ELR (cell line): ENCODE measurements around the gene ARHGAP1.

Experiments
- DNase-seq: peaks from one replicate; pipeline ENCODE4 v3.0.0-alpha.2; 2015; ENCODE audit warnings: low read depth

The ARHGAP1 gene

DNA sequence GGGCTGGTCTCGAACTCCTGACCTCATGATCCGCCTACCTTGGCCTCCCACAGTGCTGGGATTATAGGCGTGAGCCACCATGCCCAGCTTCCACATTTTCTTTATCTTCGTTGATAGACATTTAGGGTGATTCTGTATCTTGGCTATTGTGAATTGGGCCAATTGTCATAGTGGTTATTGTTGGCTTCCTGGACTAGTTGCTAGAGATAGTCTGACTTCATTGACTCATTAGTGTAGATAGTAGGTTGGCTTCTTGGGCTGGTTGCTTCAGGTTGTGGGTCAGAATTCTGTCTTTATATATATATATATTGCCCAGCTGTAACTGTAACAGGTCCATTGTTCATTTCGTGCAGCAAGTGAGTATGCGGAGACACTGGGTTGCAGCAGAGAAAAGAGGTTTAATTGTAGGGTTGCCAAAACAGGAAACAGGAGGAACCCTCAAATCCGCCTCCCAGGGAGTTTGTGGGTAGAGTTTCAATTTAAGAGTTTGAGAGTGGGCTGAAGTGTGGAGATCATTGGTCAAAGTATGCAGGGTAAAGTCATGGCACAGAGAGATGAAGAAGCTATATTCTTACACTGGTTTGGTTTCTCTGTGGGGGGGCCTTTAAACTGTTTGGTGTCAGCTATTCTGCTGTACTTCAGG lies 61.1 kb downstream of the ARHGAP1 start:
- no peak for DNase-seq

DNA sequence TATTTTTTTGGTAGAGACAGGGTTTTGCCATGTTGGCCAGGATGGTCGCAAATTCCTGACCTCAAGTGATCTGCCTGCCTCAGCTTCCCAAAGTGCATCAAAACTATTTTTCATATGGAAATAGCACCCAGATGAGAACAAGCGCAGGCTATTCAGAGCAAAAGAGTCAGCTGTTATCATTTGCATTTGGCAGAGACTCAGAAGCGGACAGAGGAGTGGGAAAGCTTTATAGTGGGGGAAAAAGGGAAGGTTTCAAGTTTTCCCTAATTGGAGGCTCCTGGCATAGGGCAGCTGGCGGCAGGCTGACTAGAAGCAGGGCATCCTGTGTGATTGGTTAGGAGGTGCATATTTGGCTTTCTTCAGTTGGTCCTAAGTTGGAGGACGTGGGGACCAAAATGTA lies 62.9 kb downstream of the ARHGAP1 start:
- DNase-seq: no peak

DNA sequence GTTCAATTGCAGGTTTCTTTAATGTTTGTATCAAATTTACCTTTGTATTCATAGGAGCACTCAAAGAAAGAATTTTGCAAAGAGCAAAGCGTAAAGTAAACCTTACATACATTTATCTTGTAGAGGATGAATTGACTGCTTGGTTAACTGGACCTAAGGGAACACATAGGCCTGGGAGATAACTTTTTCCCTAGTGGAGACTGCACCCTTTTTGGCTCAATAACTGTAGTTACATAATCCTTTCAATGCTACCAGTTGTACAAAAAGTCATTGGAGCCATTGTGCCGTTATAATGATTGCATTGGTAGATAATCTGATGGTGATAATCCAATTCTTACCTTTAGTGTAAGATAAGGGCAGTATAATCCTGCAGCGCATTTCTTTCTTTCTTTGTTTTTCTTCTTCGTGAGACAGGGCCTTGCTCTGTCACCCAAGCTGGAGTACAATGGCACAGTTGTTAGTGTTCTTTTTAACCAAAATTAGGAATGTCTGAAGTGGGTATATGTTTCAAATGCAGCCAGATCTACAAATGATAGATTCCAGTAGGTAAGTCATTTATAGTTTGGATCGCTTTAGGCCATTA lies 64.8 kb downstream of the ARHGAP1 start:
- DNase-seq: no peak

DNA sequence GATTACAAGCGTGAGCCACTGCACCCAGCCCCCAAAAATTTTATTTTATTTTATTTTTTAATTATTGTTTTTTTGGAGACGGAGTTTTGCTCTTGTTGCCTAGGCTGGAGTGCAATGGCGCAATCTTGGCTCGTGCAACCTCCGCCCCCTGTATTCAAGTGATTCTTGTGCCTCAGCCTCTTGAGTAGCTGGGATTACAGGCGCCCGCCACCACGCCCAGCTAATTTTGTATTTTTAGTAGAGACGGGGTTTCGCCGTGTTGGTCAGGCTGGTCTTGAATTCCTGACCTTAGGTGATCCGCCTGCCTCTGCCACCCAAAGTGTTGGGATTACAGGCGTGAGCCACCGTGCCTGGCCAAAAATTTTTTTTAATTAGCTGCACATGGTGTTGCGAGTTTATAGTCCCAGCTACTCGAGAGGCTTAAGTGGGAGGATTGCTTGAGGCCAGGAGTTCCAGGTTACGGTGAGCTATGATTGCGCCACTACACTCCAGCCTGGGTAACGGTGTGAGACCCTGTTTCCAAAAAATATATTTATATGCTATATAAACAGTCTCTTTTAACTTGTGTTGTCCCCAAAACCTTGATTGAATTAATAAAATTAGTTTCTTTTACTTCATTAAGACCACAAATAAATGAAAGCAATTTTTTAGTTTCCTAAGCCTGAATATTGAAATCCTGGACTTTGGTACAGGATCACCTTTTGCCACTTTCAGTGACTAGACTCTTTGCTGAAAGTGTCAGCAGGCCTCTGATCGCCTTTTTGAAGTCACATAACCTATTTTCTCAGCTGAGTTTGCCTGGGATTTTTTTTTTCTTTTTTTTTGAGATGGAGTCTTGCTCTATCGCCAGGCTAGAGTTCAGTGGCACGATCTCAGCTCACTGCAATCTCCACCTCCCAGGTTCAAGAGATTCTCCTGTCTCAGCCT lies 66.9 kb downstream of the ARHGAP1 start:
- no peak for DNase-seq

GRCh38 chr11:46632502-46632901 lies 67.9 kb downstream of the ARHGAP1 start:
- no peak for DNase-seq

GRCh38 chr11:46631676-46632075 lies 68.7 kb downstream of the ARHGAP1 start:
- no peak for DNase-seq

- DNase-seq: no peak
Observed at GRCh38 chr11:46630237-46630636, 70.2 kb downstream of the ARHGAP1 start.

GRCh38 chr11:46628961-46629360 lies 71.5 kb downstream of the ARHGAP1 start:
- no peak for DNase-seq
